ENCODE results near the gene FOXO6.
A peak's percentile ranks its signal among the peaks of the same experiment; 100 is the strongest.

FOXO6 gene

GRCh38 chr1:41354956-41355355 lies 6.3 kb upstream of the FOXO6 start:
- Histone ChIP-seq H3K27me3 (ENCODE audit: control insufficient read depth in 1 of 2, insufficient read depth in 2 of 2, low read length in 2 of 2) (no peaks in the 10 kb centered on the region), H3K36me3 (ENCODE audit: control insufficient read depth in 2 of 2, insufficient read depth in 2 of 2, low read length in 2 of 2) (no peaks in the 10 kb centered on the region), H3K9me3 (ENCODE audit: control insufficient read depth in 2 of 2, low read length in 2 of 2) (no peaks in the 10 kb centered on the region), H3K4me3 (ENCODE audit: low read length in 2 of 2) (no peak overlapping the region), H3K4me1 (ENCODE audit: control insufficient read depth, insufficient read depth, low read length) (peaks cover 16% of the 10 kb centered on the region), H3K9ac (ENCODE audit: low read length in 2 of 2) (no peak overlapping the region), H3K27ac (ENCODE audit: low read length) (no peak overlapping the region)

GRCh38 chr1:41355356-41355755 lies 5.9 kb upstream of the FOXO6 start:
- Histone ChIP-seq H3K27ac (ENCODE audit: low read length) (no peak overlapping the region), H3K9me3 (ENCODE audit: control insufficient read depth in 2 of 2, low read length in 2 of 2) (no peaks in the 10 kb centered on the region), H3K4me3 (ENCODE audit: low read length in 2 of 2) (no peak overlapping the region), H3K27me3 (ENCODE audit: control insufficient read depth in 1 of 2, insufficient read depth in 2 of 2, low read length in 2 of 2) (no peaks in the 10 kb centered on the region), H3K9ac (ENCODE audit: low read length in 2 of 2) (no peak overlapping the region), H3K4me1 (ENCODE audit: control insufficient read depth, insufficient read depth, low read length) (peaks cover 16% of the 10 kb centered on the region), H3K36me3 (ENCODE audit: control insufficient read depth in 2 of 2, insufficient read depth in 2 of 2, low read length in 2 of 2) (no peaks in the 10 kb centered on the region)

DNA sequence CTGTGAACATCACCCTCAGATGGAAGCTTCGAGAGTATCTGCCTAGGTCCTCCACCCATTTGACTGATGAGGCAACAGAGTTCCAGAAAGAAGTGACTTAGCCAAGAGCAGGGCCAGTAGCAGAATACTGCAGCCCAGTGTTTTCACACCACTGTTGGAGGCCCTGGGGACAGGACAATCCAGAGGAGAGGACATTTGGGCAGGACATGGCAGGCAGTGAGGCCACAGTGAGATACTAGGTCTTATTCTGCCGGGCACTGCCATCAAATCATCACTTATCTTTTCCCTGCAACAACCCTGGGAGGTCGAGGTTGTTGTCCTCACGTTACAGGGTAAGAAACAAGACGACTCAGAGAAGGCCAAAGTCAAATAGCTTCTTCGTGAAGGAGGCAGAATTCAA lies 5.5 kb upstream of the FOXO6 start:
- Histone ChIP-seq H3K9ac (ENCODE audit: low read length in 2 of 2) (no peak overlapping the region), H3K27me3 (ENCODE audit: control insufficient read depth in 1 of 2, insufficient read depth in 2 of 2, low read length in 2 of 2) (no peaks in the 10 kb centered on the region), H3K4me3 (ENCODE audit: low read length in 2 of 2) (no peak overlapping the region), H3K9me3 (ENCODE audit: control insufficient read depth in 2 of 2, low read length in 2 of 2) (no peaks in the 10 kb centered on the region), H3K27ac (ENCODE audit: low read length) (no peak overlapping the region), H3K4me1 (ENCODE audit: control insufficient read depth, insufficient read depth, low read length) (peaks cover 19% of the 10 kb centered on the region), H3K36me3 (ENCODE audit: control insufficient read depth in 2 of 2, insufficient read depth in 2 of 2, low read length in 2 of 2) (no peaks in the 10 kb centered on the region)

DNA sequence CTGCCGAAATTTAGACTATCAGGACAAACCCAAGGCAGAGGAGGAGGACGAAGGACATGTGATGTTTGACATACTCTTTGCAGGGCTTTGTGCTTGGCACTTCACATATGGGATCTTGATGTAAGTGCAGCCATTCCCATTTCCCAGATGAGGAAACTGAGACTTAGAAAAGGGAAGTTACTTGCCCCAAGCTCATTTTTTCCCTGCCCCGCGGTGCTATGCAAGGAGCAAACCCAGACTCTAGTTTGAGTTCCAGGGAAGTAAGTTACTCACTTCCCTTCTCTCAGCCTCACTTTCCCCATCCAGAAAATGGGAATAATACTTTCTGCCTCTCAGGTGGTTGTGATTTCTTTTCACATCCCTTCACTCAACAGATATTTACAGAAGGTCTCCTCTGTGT lies 4.5 kb upstream of the FOXO6 start:
- no peak overlapping the region for H3K9ac ChIP-seq (ENCODE audit: low read length in 2 of 2)

GRCh38 chr1:41357451-41358101 lies 3.7 kb upstream of the FOXO6 start:
- no peaks in the 10 kb centered on the region for H3K36me3 ChIP-seq (ENCODE audit: control insufficient read depth in 2 of 2, insufficient read depth in 2 of 2, low read length in 2 of 2)
- H3K27me3 ChIP-seq (ENCODE audit: control insufficient read depth in 1 of 2, insufficient read depth in 2 of 2, low read length in 2 of 2), result no peaks in the 10 kb centered on the region
- H3K27ac ChIP-seq (ENCODE audit: low read length), result no peak overlapping the region
- peak overlapping the region in 1 of 2 donors; percentile 2 for H3K9ac ChIP-seq (ENCODE audit: low read length in 2 of 2)
- H3K4me3 ChIP-seq (ENCODE audit: low read length in 2 of 2), result no peak overlapping the region
- H3K9me3 ChIP-seq (ENCODE audit: control insufficient read depth in 2 of 2, low read length in 2 of 2), result no peaks in the 10 kb centered on the region
- peaks cover 30% of the 10 kb centered on the region for H3K4me1 ChIP-seq (ENCODE audit: control insufficient read depth, insufficient read depth, low read length)

More for the DNA sequence above, 4.5 kb upstream of the FOXO6 start:
- Histone ChIP-seq H3K27me3 (ENCODE audit: control insufficient read depth in 1 of 2, insufficient read depth in 2 of 2, low read length in 2 of 2) (no peaks in the 10 kb centered on the region), H3K4me3 (ENCODE audit: low read length in 2 of 2) (no peak overlapping the region), H3K4me1 (ENCODE audit: control insufficient read depth, insufficient read depth, low read length) (peaks cover 22% of the 10 kb centered on the region), H3K27ac (ENCODE audit: low read length) (no peak overlapping the region), H3K36me3 (ENCODE audit: control insufficient read depth in 2 of 2, insufficient read depth in 2 of 2, low read length in 2 of 2) (no peaks in the 10 kb centered on the region), H3K9me3 (ENCODE audit: control insufficient read depth in 2 of 2, low read length in 2 of 2) (no peaks in the 10 kb centered on the region)

DNA sequence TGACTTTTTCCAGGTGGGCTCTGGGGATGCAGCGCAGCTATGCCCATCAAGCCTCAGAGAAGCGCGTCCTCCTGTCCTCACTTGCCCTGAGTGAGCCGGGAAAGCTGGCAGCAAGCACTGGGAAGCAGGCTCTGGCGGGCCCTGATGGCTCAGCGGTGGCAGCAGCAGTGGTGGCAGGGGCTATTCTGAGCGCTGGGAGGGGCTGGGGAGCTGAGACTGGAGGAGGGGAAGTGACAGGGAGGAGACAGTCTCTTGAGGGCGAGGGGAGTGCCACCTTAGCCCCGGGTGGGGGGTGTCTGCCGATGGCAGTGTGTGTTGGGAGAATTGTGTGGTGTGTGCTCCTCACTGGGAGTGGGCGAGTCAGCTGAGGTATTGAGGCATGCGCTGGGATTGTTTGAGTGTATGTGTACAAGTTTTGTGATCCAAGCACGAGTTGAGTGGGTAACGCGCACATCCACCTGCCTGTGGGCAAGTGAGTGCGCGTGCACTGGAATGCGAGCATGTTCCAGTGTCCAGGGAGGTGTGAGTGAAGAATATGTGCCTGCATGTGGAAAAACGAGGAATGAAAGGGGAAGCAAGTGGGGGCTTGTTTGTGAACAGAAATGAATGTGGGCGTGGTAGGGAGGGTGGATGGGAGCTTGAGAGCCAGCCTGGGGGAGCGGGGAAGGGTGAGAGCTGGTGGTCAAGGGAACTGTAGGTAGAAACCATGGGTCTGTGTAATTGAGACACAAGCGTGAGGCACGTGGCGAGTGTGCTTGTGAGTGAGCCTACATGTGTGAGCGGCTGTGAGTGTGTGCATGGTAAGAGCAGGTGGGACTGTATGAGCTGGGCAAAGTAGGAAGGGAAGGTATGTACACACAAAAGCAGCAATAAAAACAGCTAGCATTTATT lies 2.9 kb upstream of the FOXO6 start:
- Histone ChIP-seq H3K4me1 (ENCODE audit: control insufficient read depth, insufficient read depth, low read length) (peaks cover 38% of the 10 kb centered on the region), H3K27ac (ENCODE audit: low read length) (peak overlapping the region; percentile 53), H3K36me3 (ENCODE audit: control insufficient read depth in 2 of 2, insufficient read depth in 2 of 2, low read length in 2 of 2) (no peaks in the 10 kb centered on the region), H3K9ac (ENCODE audit: low read length in 2 of 2) (no peak overlapping the region), H3K4me3 (ENCODE audit: low read length in 2 of 2) (no peak overlapping the region), H3K9me3 (ENCODE audit: control insufficient read depth in 2 of 2, low read length in 2 of 2) (no peaks in the 10 kb centered on the region), H3K27me3 (ENCODE audit: control insufficient read depth in 1 of 2, insufficient read depth in 2 of 2, low read length in 2 of 2) (no peaks in the 10 kb centered on the region)

DNA sequence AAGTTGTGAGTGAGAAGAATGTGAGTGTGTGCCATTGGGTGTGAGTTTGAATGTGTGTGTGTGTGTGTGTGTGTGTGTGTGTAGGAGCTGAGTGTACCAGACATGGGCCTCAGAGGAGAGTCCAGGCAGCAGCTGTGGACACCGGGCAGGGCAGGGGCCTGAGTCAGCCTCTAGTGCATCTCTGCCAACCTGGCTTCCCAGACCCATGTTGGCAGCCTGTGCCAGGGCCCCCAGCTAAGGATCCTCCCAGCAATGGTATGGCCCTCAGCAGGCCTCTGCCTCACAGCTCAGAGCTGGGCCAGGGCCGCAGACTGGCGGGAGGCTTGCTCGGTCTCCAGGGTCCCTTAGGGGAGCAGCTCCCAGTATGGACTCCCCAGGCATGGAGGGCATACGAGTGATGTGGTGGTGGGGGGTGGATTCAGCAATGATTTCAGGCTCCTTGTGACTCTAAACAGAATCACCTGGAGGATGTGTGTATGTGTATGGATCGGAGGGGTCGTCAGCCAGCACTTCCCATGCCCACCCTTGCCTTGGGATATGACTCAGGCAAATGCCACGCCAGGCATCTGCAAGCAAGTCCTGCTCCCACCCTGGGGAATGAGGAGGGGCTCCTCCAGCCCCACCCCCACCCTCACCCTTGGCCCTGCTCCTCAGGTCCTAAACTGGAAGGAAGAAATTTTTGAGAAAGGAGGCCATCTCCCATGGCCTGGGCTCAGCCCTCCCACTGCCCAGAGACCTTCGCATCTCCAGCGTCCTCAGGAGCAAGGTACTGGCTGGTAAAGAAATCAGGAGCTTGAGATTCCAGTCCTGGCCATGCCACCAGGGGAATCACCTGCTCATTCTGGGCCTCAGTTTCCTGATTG lies 1.8 kb upstream of the FOXO6 start:
- H3K27ac ChIP-seq (ENCODE audit: low read length), result peak overlapping the region; percentile 53
- H3K9me3 ChIP-seq (ENCODE audit: control insufficient read depth in 2 of 2, low read length in 2 of 2), result no peaks in the 10 kb centered on the region
- no peaks in the 10 kb centered on the region for H3K27me3 ChIP-seq (ENCODE audit: control insufficient read depth in 1 of 2, insufficient read depth in 2 of 2, low read length in 2 of 2)
- H3K4me1 ChIP-seq (ENCODE audit: control insufficient read depth, insufficient read depth, low read length), result peaks cover 43% of the 10 kb centered on the region
- peak overlapping the region in 1 of 2 donors; percentile 35 for H3K9ac ChIP-seq (ENCODE audit: low read length in 2 of 2)
- no peak overlapping the region for H3K4me3 ChIP-seq (ENCODE audit: low read length in 2 of 2)
- H3K36me3 ChIP-seq (ENCODE audit: control insufficient read depth in 2 of 2, insufficient read depth in 2 of 2, low read length in 2 of 2), result no peaks in the 10 kb centered on the region

DNA sequence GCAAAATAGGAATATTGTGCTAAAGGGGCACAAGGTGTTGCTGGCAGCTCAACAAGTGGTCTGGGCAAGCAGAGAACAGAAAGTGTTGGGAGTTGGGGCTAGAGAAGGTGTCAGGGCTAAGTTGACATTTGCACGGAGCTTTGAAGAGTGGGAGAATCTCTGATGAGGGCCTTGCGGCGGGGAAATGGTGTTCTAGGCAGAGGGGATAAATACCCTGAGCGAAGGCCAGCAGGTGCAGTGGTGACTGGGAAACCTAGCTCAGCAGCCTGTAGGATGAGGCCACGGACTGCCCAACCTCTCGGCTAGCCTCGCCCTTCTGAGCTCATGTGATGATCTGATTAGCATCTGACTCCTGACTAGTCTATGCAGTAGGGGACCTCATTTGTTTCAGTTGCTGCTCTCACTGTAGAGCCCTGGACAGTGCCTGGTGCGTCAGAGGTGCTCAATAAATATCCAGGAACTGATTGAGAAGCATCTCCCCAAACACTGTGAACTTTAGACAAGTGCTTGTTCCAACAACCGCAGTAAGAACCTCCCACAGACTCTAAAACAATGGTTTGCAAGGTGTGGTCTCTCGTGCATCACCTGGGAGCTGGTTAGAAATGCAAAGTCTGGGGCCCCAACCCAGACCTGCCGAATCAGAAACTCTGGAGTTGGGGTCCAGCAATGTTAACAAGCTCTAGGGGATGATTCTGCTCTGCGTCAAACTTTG lies 1.0 kb upstream of the FOXO6 start:
- Histone ChIP-seq H3K4me1 (ENCODE audit: control insufficient read depth, insufficient read depth, low read length) (peaks cover 49% of the 10 kb centered on the region), H3K27me3 (ENCODE audit: control insufficient read depth in 1 of 2, insufficient read depth in 2 of 2, low read length in 2 of 2) (no peaks in the 10 kb centered on the region), H3K36me3 (ENCODE audit: control insufficient read depth in 2 of 2, insufficient read depth in 2 of 2, low read length in 2 of 2) (no peaks in the 10 kb centered on the region), H3K27ac (ENCODE audit: low read length) (peak overlapping the region; percentile 58), H3K9me3 (ENCODE audit: control insufficient read depth in 2 of 2, low read length in 2 of 2) (no peaks in the 10 kb centered on the region), H3K4me3 (ENCODE audit: low read length in 2 of 2) (peak overlapping the region; percentile 27 to 64), H3K9ac (ENCODE audit: low read length in 2 of 2) (no peak overlapping the region)

DNA sequence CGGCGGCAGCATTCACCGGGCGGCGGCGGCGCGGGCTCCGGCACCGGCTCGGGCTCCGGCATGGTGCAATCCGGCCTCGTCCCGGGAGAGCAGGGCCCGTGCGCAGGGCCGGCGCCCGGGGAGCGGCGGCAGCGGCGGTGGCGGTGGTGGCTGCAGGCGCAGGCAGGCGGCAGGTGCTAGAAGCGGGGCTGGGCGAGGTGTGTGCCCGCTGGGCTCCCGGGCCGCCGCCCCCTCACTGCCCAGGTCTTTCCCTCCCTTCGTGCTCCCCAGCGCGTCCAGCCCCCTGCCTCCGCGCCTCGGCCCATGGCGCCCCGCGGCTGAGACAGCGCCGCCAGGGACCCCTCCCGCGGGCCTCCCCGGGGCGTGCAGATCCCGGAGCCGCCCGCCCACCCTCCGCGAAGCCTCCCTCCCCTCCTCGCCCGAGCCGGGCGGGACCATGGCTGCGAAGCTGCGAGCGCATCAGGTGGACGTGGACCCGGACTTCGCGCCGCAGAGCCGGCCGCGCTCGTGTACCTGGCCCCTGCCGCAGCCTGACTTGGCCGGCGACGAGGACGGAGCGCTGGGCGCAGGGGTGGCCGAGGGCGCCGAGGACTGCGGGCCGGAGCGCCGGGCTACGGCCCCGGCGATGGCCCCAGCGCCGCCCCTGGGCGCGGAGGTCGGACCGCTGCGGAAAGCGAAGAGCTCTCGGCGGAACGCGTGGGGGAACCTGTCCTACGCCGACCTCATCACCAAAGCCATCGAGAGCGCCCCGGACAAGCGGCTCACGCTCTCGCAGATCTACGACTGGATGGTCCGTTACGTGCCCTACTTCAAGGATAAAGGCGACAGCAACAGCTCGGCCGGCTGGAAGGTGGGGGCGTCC lies 492 bp downstream of the FOXO6 start:
- Histone ChIP-seq H3K36me3 (ENCODE audit: control insufficient read depth in 2 of 2, insufficient read depth in 2 of 2, low read length in 2 of 2) (no peaks in the 10 kb centered on the region), H3K27me3 (ENCODE audit: control insufficient read depth in 1 of 2, insufficient read depth in 2 of 2, low read length in 2 of 2) (peaks cover 0 to 2% of the 10 kb centered on the region in 2 donors), H3K27ac (ENCODE audit: low read length) (no peak overlapping the region), H3K4me1 (ENCODE audit: control insufficient read depth, insufficient read depth, low read length) (peaks cover 62% of the 10 kb centered on the region), H3K4me3 (ENCODE audit: low read length in 2 of 2) (peak overlapping the region; percentile 60 to 74), H3K9ac (ENCODE audit: low read length in 2 of 2) (peak overlapping the region; percentile 15 to 29), H3K9me3 (ENCODE audit: control insufficient read depth in 2 of 2, low read length in 2 of 2) (no peaks in the 10 kb centered on the region)

Measured in stomach smooth muscle (tissue), 2 donors.